ENCODE results near the gene PACSIN2.
"Not testable (repeated sequence)": the region's sequence is repeated elsewhere in the genome, so short reads cannot be mapped to it uniquely, and the experiment has no call there.

PACSIN2 gene, protein sequence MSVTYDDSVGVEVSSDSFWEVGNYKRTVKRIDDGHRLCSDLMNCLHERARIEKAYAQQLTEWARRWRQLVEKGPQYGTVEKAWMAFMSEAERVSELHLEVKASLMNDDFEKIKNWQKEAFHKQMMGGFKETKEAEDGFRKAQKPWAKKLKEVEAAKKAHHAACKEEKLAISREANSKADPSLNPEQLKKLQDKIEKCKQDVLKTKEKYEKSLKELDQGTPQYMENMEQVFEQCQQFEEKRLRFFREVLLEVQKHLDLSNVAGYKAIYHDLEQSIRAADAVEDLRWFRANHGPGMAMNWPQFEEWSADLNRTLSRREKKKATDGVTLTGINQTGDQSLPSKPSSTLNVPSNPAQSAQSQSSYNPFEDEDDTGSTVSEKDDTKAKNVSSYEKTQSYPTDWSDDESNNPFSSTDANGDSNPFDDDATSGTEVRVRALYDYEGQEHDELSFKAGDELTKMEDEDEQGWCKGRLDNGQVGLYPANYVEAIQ

DNA sequence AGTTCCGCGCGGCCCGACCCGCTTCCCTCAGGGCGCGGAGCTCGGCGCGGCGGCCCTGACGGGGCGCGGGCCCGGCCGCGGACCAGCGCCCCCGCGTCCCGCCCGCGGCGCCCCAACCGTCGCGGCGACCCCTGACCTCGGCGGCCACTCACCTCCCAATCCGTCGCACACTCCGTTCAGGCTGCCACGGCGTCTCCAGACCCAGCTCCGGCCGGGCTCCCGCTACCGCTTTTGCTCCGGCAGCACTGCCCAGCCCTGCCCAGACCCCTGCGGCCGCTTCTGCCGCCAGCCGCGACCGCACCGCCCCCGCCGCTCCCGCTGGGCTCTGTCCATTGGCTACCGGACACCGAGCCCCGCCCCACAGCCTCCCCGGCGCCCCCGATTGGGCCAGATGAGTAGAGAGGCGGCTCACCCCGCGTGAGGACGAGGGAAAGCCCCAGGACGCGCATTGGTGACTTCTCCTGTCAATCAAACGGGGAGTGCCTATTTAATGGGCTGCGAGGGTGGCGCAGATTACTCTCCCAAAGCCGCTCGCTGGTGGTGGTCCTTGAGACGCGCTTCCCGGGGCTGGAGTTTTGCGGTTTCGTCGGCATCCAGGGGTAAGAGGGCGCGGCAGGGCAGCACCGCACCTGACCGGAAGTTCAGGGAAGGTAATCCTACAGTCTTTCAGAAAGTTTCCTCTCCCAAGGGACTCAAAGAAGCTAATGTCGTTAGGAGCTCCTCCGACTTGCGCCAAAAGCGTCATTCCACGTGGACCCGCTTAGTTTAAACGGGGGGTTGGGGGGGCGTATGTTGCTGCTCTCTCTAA, at the start of gene PACSIN2:
Gene PACSIN2 (minus strand): TSS at position 281 of the 808 bp plus-strand sequence. CDS start 103,069 bp downstream, outside the sequence.
- DNase-seq: peak; percentile 99

DNA sequence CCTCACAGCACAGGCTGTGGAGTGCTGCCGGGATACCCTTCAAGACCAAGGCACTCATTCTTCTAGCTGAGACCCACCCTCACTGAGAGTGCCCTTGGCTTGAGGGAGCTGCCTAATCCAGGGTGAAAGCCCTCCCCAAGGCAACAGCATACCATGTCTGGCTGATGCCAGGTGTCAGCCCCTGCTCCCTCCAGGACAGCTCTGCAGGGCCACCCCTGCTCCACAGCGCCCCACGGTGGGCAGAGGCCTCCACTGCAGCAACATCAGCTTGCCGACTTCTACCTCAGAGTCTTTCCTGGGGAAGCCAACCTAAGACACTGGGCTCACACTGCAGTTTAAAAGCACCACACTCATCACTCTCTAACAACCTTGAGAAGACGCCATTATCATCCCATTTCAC, 45.2 kb upstream of the PACSIN2 start:
- DNase-seq: peak; percentile 62

DNA sequence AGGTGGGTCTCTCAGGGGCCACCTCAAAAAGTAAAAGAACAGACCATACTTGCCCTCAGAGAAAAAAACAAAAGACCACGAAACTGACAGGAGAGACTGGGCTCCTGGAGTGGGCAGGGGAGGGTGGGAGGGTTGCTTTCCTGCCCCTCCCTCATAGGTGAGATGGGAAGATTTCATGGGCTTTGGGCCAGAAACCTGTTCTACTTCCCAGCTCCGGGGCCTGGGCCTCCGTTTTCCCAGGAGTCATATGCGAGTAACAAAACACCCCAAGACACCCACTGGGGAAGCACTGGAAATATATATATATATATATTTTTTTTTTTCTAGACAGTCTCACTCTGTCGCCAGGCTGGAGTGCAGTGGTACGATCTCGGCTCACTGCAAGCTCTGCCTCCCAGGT, 42.7 kb upstream of the PACSIN2 start:
- DNase-seq: no peak

DNA sequence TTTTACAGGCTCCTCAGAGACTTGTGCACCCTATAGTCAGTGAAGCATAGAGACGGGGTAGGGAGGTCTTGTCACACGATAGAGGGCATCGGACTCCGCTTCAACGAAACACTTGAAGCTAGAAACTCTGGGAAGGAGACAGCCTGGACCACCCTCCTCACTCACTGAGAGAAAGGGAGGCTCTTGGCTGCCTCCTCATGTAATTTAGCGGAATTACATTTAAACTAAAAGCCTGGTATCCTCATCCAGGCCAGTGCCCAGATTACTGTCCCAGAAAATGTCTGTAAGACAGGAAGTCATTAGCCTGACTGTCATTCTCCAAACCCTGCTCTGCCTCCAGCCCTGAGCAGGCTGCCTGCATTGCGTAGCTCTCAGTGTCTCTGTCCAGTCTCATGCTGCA, 38.2 kb upstream of the PACSIN2 start:
- DNase-seq: no peak

DNA sequence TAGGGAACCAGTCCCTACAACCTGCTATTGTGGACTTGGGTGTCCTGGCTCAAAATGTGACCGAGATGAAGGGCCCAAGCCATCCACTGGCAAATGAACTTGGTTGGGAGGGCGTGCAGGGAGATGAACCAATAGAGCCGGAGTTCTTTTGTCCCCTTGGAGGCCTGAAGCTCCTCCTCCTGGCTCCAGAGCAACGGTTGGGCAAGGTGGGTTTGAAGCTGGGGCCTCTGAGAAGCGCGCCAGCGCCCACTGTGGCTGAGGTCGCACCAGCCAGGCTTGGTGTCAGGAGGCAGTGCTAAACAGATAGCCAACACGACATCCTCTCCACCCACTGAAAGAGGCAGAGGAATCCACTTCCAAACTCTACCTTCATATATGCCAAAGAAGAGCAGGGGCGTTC, 36.0 kb upstream of the PACSIN2 start:
- DNase-seq: no peak

DNA sequence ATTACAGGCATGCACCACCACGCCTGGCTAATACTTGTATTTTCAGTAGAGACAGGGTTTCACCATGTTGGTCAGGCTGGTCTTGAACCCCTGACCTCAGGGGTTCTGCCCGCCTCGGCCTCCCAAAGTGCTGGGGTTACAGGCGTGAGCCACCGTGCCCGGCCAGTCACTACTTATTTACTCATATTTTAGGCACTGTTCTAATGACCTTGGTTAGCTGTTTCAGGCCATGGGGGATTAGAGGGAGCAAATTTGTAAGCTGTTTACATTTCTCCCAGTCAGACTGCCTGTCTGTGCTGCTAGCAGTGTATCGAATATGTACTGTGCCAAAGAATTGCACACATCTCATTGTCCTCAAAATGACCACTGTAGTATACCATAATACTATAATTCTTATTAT, 32.7 kb upstream of the PACSIN2 start:
- no peak for DNase-seq

DNA sequence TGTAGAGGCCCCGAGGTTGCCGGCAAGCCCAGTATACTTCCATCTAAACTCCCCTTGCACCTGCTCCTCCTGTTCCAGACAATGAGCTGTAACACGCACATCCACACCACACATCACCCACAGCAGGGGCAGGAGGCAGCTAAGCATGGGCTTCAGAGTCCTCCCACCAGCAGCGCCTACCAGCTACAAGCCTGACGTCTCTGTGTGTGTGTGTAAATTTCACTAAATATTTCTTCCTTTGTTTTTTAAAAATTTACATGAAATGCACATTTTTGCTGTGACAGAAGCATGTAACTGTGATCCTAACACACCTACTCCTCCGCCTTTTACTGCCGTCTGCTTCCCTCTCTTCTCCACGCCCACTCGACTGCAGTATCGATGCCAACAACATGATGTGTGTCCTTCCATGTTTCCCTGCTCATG, 29.4 kb upstream of the PACSIN2 start:
- DNase-seq: no peak

DNA sequence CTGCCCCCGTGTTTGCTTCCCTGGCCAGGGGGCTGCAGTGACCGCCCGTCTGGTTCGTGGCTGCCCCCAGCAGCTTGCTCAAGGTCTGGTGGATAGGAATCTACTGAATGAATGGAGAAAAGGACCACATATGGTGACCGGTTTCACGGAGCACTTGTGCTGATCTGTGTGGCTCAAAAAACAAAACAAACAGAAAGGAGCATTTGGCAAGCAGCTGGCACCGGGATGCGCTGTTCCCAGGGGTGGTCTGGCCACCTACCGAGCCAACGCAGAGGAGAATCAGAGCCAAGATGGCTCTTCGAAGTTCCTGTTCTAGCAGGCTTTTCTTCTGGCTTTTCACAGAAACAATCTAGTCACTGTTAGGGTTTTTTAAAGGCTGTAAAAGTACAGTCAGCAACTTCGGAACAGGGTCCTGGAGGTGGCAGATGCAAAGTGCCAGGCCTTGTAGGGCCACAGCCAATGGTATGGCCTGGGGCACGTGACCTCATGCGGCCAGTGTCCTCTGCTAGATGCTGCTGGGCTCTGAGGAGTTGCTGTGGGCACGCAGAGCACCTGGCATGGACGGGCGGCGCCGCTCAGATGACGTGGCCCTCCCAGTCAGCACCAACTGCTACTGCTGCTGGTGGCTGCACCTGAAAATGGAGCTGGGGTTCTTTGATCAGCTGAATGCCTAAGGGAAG, 27.3 kb upstream of the PACSIN2 start:
- DNase-seq: no peak

DNA sequence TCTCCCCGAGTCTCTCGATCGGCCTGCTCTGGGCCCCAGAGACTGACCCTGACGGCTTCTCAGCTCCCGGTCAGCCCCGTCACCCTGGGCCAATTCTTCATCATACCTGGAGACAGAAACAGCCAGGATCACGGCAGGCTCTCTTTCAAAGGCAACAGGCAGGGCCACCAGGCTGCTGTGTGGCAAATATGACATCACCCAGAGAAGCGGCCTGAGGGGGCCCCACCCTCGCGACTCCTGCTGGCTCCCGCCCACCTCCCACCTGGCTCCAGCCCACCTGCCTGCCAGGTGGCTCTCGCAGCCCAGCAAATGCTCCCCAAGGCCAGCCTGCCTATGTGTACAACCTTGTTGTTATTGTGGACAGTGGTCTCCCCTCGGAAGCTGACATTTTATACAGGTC, 24.9 kb upstream of the PACSIN2 start:
- no peak for DNase-seq

DNA sequence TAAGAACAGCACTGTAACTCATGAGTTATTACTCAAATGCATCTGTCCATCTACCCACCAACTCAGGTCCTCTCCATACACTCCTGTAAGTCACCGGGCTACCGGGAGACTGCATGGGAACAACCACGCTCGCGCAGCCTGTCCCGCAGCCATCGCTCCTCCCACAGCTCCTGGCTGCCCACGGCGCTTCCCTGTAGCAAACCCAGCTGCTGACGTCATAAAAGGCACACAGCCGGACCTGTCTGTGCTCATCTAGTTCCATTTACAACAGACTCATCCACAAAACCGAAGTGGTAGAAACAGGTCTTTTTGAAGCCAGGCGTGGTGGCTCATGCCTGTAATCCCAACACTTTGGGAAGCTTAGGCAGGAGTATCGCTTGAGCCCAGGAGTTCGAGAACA, 23.4 kb upstream of the PACSIN2 start:
- DNase-seq: no peak

DNA sequence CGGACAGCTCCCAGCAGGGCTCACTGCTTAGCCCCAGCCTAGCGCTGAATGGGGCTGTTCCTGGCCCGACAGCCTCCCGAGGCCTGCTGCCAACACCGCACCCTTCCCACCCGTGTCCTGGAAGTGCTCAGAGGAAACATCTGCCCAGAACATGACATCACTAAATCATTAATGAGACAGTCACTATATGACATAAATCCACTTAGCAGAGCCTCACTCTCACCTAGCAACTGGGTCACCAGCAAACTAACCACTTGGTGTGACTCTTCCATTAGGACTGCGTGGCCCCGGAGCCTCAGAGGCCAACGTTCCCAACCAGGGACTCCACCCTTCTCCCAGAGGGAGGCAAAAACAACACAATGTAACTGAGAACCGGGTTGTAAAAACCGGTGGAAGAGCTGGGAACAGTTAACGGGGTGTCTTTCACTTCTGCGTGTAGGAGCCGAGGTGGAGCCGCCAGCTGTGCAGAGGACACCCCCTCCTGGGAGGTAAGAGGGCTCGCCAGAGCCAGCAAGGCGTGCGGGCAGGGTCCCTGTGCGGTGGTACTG, 21.4 kb upstream of the PACSIN2 start:
- DNase-seq: no peak

DNA sequence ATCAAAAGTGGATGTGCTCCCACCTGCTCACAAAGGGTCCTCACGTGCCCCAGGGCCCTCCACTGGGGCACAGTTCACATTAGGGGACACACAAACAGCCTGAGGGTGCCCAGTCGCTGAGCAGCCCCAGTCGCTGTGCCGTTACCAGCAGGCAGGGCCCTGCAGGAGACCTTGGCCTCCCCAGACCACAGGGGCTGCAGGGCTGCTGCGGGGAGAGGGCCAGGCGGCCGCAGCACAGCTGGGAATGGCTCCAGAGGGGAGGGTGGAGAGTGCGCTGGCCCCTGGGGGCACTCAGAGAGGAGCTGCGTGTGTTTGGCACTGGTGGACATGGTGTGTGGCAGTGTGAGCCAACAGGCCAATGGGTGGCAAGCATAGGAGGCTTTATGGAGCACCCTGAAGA, 20.3 kb upstream of the PACSIN2 start:
- DNase-seq: no peak

DNA sequence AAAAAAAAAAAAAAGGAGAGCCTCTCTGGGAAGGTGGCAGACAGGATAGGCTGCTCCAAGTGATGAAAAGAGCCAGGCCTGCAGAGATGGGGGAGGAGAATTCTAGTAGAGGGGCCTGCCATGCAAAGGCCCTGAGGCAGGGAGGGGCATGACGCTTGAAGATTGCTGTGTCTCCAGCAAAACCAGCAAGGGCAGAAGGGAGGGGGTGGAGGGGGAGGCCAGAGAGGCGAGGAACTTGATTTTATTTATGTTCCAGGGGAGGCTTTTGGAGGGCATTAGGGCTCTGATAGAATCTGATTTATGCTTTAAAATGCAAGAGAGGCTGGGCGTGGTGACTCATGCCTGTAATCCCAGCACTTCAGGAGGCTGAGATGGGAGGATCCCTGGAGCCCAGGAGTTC, 16.7 kb upstream of the PACSIN2 start:
- DNase-seq: no peak

DNA sequence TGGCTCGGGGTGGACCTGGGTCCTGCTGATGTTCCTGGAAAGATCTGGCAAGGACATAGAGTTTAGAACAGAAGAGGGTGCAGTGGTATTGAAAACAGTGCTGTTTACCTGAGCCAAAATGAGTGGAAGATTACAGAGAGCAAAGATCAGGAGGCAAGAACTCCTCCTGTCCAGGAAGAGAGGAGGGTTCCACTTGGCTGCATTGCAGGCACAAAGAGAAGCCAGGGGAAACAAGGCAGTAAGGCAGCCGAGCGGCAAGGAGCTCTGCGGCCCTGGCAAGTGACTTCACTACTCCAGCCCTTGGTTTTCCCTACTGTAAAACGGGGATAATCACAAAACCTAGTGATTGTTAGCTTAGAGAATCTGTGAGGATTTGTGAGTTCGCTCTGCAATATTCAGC, 3.7 kb upstream of the PACSIN2 start:
- DNase-seq: no peak

DNA sequence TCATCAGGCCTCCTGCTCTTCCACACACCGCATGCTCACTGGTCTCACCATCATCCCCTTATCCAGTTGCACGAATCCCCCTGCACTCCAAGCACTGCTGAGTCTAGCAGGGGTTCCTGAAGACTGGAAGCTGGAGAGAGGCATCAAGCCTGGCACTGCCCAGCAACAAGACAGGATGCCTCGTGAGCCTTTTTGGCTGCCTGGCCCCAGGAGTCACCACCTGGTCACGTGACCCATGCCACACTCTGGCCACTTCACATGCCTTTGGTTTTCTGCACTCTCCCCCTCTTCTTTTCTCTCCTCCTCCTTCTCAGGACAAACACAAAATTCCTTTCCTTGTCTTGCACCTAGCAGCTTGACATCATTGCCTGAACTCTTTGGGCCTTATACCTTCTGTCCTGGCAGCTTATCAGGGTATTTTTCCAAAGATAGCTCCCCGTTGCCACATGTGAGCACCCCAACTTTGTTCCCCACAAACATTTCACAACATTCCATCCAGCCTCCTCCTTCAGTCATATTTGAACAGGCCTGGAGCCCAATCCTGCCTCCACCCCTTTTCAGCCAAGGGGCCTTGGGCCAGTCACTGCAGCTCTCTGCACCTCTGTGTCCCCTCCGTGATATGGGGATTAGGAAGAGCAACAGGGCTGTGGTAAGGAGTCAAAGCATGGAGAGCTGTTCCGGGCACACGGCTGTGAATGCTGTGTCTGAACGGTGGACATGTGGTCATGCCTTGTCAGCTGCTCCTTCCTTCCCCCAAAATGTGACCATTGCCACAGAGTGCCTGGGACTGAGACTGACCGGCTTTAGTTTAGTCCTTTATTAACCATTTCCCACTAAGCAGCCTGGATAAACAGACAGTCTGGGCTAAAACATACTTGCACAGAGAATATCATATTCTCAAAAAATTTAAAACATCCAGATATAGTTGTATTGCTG, 2.8 kb upstream of the PACSIN2 start:
- DNase-seq: no peak

DNA sequence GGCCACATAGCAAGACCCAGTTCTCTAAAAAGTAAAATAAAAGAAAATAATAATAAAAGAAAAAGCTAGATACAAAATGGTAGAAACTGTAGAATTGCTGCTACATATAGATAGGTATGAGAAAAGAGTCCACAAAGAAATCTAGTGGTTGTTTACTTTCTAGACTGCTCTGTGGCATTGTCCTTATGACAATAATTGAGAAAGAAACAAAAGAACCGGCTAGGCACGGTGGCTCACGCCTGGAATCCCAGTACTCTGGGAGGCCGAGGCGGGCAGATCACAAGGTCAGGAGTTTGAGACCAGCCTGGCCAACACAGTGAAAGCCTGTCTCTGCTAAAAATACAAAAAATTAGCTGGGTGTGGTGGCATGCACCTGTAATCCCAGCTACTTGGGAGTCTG, 1.2 kb upstream of the PACSIN2 start:
- not testable (repeated sequence) for DNase-seq

DNA sequence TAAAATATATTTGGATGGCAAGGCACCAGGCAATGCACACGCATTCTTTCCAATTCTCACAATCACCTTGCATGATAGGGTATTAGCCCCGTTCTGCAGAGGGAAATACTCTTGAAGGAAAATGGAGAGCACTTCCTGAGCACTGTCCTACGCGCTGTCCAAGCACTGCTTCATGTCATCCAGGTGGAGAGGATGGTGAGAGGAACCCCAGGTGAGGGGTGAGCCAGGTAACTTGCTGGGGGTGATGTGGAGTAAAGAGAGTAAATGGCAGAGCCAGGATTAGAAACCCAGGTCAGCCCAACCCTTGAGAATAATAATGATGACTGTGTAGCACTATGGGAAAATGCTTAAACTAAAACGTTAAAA, 711 bp upstream of the PACSIN2 start:
- no peak for DNase-seq

DNA sequence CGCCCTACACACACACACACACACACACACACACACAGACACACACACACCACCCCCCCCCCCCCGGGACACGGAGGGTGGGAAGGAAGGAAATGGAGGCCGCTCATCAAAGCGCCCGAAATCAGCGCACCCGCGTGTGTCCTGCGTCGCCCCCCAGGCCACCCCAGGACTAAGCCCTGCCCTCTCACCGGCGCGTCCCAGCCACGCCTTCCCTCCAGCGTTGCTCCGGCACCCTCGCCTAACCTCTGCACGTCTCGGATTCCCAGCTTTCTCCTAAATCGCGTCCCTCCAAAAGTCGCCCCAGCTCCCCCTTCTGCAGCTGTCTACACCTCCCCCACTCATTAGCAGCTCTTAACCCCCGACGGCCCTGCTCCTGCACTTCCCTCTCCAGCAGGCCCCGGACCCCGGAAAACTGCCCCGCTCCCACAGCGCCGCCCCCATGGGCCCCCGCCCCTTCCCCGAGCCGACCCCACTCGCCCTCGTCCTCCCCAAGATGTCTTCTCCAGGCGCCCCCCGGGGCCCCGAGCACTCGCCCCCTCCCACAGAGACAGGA, 557 bp downstream of the PACSIN2 start:
- peak; percentile 8 for DNase-seq

DNA sequence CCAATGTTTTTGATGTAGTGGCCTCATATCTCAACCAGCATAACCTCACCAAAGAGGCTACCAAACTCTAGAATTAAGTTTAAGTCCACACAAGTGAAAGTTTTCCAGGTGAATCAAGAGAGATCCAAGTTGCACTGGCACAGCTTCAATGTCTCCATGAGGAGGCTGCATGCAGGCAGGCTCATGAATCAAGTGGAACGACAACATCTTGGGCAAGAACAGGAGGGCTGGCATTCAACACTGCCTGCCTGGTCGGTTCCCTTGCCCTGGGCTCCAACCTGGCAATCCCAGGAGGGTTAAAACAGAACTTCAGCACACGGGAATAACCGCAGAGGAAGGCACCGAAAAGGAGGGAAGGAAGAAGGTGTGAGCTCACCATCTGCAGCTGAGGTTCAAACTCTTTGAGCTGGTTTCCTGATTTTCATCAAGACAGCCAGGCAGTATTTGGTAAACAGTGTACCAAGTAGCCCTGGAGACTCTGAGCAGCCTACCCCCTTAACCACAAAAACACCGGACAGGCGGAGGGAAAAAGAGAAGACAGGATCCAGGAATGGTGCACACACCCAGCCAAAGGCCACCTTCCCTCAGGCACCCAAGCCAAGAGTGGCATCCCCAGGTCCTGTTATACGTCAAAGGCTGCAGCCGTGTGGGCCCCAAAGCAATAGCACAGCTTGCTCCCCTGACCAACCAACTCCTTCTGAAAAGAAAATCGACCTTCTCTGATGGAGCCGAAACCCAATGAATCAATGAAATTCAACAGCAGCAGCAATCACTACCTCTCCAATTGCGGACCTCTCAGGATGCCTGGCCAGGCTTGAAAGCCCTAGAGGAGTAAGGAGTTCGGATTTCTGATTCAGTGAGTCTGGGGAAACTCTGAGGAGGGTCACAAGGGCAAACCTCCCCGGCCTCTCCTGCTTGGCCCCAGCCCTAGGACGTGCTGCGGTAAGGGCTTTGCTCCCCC, 1.3 kb downstream of the PACSIN2 start:
- no peak for DNase-seq

DNA sequence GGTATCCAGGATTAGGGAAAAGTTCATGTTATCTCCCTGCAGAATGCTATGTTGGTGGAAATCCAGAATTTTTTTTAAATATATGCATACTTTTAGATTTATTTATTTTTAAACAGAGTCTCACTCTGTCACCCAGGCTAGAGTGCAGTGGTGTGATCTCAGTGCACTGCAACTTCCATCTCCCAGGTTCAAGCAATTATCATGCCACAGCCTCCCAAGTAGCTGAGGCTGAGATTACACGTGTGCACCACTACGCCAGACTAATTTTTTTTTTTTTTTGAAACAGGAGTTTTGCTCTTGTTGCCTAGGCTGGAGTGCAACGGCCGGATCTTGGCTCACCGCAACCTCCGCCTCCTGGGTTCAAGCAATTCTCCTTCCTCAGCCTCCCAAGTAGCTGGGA, 2.6 kb downstream of the PACSIN2 start:
- no peak for DNase-seq

DNA sequence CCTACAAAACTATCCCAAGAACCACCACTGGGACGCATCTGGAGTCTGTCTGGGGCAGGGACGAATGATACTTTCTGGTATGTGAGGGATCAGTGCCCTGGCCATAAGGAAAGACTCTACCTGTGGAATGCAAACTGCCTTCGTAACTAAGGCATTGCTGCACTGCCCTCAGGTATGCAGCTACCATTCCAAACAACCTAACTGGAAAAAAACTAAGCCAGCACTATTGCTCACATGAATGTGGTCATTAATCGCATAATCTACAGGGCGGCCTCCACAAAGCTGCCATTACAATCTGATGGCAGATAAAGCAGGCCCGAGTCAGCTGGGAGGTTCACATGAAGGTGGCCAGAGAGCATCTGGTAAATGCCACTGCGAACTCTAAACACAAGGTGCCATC, 3.9 kb downstream of the PACSIN2 start:
- DNase-seq: no peak

Data from stimulated activated CD4-positive, alpha-beta T cell treated with anti-CD3 and anti-CD28 coated beads, Interleukin-1b, Interleukin-23, amount 100 ng/mL, for 48 hours (primary cell).